Thyroid gland (tissue), 4 donors: Measurements from ENCODE around the gene GPRIN3. TPM values are rescaled to one million over a fixed set of nuclear protein-coding genes. Genes with fewer than 3 reads are reported as not detected.

Experiments used
- DNase-seq, 2 donors: peaks; one replicate each; pipeline ENCODE4 v3.0.0-alpha.2; 2019
- H3K27ac ChIP-seq, 3 donors: fragments of 200-600 bp; sonication (generic); 1 replicate in 2 of 3; 2 replicates in 1 of 3; pipeline ENCODE4 v1.5.1; 2016 to 2019; ENCODE audit warnings: mild to moderate bottlenecking in 1 of 3, moderate library complexity in 1 of 3
- H3K27me3 ChIP-seq: fragments of 200-600 bp; sonication (generic); one replicate; pipeline ENCODE4 v1.5.1; 2019
- H3K36me3 ChIP-seq, 2 donors: fragments of 200-600 bp; sonication (generic); one replicate each; pipeline ENCODE4 v1.5.1; 2016 to 2019
- H3K4me1 ChIP-seq, 2 donors: fragments of 200-600 bp; sonication (generic); one replicate each; pipeline ENCODE4 v1.5.1; 2017 to 2019
- H3K4me3 ChIP-seq, 3 donors: fragments of 200-600 bp; sonication (generic); replicated peaks in 1 of 3; 1 replicate in 2 of 3; 2 replicates in 1 of 3; pipeline ENCODE4 v1.5.1; 2016; ENCODE audit warnings: mild to moderate bottlenecking in 1 of 3
- H3K9me3 ChIP-seq: fragments of 200-600 bp; sonication (generic); one replicate; pipeline ENCODE4 v1.5.1; 2017
- POLR2A ChIP-seq, 2 donors: fragments of 450-650 bp; IDR thresholded peaks; one replicate each; pipeline ENCODE4 v1.6.1; 2017; ENCODE audit warnings: antibody characterized with exemption in 2 of 2, mild to moderate bottlenecking in 2 of 2, moderate library complexity in 1 of 2
- WGBS, 2 donors: methylation state at CpG; one replicate each; pipeline ENCODE4 v1.1.5; 2017; 5-methylcytosine and 5-hydroxymethylcytosine counted together
- intact Hi-C: fragments of 100-400 bp; cut with DNase I; formaldehyde crosslinking; loops from one replicate; pipeline ENCODE4 v1.15.1; 2023
- total RNA-seq, 4 donors: library from RNA; depleted of rRNA; stranded (reverse); fragments of >200 nt; gene quantifications; one replicate each; pipeline ENCODE4 v1.2.3, GENCODE V29; 2016
- TF ChIP-seq, protein P1 (sequence below), 6 experiments: fragments of 200-600 bp in 3 of 6; fragments of 450-650 bp in 3 of 6; sonication (generic) in 3 of 6; IDR thresholded peaks; one replicate each; pipeline ENCODE4 v1.5.1; 2016 to 2019; ENCODE audit warnings: antibody characterized with exemption in 6 of 6, mild to moderate bottlenecking in 2 of 6, inconsistent platforms in 1 of 6, moderate library complexity in 1 of 6

Gene GPRIN3
- total RNA-seq, 4 donors from 2014 or later = 1.2 to 7.5 (median 4.0) TPM

DNA sequence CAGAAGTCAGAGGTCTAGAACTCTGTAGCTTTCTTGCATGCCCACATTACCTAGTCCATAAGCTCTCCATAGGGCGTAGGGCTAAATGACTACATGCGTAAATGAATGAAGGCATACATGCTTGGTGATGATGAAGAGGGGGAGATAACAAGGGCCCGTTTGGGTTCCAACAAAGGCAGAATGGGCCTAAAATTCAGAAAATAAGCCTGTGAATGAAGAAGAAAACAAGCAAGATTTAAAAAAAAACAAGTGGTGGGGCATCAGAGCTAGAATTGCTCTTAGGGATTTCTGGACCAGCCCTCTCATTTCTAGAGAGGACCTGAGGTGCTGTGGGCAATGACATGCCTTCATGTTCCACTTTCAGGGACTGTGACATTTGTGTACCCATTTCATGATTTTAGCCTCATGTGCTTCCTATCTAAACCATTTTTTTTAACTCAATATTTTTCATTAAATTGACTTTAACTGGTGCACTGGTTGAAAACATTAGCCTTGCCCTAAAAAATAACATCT is 12.1 kb downstream of the GPRIN3 start:
- Histone ChIP-seq H3K9me3 (no peaks in the 10 kb centered on the region), H3K4me3 (no peak overlapping the region), H3K36me3 (no peaks in the 10 kb centered on the region), H3K27me3 (no peaks in the 10 kb centered on the region), H3K4me1 (no peaks in the 10 kb centered on the region), H3K27ac (no peak overlapping the region)
- 92 to 95% methylated on average over 3 of the region's 3 CpGs for WGBS, 2 donors
- DNase-seq = no peak
- TF ChIP-seq, protein P1, sequence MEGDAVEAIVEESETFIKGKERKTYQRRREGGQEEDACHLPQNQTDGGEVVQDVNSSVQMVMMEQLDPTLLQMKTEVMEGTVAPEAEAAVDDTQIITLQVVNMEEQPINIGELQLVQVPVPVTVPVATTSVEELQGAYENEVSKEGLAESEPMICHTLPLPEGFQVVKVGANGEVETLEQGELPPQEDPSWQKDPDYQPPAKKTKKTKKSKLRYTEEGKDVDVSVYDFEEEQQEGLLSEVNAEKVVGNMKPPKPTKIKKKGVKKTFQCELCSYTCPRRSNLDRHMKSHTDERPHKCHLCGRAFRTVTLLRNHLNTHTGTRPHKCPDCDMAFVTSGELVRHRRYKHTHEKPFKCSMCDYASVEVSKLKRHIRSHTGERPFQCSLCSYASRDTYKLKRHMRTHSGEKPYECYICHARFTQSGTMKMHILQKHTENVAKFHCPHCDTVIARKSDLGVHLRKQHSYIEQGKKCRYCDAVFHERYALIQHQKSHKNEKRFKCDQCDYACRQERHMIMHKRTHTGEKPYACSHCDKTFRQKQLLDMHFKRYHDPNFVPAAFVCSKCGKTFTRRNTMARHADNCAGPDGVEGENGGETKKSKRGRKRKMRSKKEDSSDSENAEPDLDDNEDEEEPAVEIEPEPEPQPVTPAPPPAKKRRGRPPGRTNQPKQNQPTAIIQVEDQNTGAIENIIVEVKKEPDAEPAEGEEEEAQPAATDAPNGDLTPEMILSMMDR (IDR thresholded peaks at IDR 0.05) = no peak
- no peak for TF ChIP-seq POLR2A (IDR thresholded peaks at IDR 0.05)
- intact Hi-C loops = no loop called here

DNA sequence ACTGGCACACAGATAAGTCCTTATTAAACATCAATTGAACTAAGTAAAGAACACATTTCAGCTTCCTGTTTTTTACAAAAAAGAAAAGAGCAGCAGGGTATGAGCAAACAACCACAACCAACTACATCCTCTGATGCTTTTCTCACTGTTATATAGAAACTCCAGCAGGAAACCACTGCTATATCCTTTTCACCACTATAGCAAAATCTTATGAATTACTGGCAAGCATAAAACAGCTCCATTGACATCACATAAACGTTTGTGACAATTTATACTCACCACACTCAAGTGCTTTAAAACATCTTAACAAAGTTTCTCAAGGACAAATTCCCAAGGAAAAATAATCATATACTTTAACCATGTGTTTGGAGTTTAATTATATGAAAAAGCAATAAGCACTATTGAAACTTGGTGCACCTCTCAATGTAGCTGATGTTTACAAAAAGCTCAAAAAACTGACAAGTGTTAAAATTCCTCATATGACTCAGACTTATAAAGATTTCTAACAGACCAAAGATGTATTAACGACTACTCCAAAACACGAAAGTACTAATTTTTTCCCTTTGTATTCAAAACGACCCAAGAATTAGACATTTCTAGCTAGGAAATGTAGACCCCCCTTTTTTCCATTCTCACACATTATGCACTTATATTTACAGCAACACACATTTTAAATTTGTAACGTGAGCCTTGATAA is 12.9 kb downstream of the GPRIN3 start:
- 71 to 72% methylated on average over 5 of the region's 5 CpGs for WGBS, 2 donors
- no peaks in the 10 kb centered on the region for H3K4me1 ChIP-seq
- TF ChIP-seq POLR2A (IDR thresholded peaks at IDR 0.05) = no peak
- TF ChIP-seq, protein P1 (IDR thresholded peaks at IDR 0.05) = no peak
- H3K4me3 ChIP-seq = no peak overlapping the region
- no peaks in the 10 kb centered on the region for H3K27me3 ChIP-seq
- intact Hi-C loops = no loop called here
- H3K27ac ChIP-seq = no peak overlapping the region
- H3K36me3 ChIP-seq = no peaks in the 10 kb centered on the region
- H3K9me3 ChIP-seq = no peaks in the 10 kb centered on the region
- no peak for DNase-seq

DNA sequence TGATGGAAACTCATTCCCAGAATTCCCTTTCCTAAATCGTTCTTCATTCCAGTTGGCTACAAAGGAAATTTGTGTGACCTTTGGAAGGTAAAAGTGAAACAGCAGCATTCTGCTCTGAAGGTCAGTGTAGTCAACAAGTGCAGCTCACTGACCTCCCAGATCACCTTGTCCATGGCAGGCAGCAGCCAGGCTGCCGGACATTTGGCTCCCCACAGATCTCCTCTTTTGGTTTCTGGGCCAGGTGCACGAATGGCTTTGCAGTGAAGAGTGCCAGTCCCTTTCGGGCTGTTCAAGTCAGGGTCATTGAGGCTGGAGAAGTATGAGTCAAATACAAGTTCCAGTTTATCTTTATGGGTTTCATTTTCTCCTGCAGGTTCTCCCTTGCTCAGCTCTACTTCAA is 14.3 kb downstream of the GPRIN3 start:
- no peaks in the 10 kb centered on the region for H3K27me3 ChIP-seq
- no peaks in the 10 kb centered on the region for H3K4me1 ChIP-seq
- no peaks in the 10 kb centered on the region for H3K9me3 ChIP-seq
- no peak overlapping the region for H3K4me3 ChIP-seq
- intact Hi-C loops = no loop called here
- DNase-seq = no peak
- no peaks in the 10 kb centered on the region for H3K36me3 ChIP-seq
- TF ChIP-seq, protein P1 (IDR thresholded peaks at IDR 0.05) = no peak
- TF ChIP-seq POLR2A (IDR thresholded peaks at IDR 0.05) = no peak
- WGBS, 2 donors = 88 to 92% methylated on average over 4 of the region's 4 CpGs
- H3K27ac ChIP-seq = no peak overlapping the region

DNA sequence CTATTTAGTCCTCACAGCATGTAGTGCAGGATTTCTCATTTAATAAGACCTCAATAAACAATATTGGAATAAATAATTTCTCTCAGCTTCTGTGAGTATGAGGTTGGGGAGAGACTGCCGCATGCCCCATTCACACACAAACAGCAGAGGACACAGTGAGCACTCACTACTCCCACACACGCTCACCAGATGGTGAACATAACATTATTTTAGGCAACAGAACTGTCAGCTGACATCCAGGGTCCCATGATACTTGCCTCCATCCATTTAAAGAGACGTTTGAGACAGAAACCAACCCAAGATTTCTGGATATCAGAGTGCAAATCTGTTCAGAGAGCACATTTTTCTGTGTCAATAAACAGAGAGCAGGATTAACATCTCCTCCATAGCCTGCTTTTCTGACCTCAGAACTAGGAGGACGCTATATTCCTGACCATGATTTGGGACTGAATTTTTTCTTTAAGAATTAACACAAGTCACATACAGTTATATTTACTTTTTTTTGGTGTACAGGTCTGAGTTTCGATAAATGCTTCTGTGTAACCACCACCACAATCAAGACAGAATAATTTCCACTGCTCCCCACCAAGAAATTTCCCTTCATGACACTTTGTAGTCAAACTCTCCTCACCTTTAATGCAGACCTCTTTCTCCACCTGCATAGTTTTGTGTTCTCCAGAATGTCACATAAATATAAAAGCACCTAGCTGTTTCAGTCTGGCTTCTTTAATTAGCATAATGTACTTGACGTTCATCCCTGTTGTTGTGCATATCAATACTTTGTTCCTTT is 16.7 kb downstream of the GPRIN3 start:
- WGBS, 2 donors = 74 to 79% methylated on average over 6 of the region's 6 CpGs
- no peak for DNase-seq
- H3K9me3 ChIP-seq = no peaks in the 10 kb centered on the region
- TF ChIP-seq, protein P1 (IDR thresholded peaks at IDR 0.05) = no peak
- no peaks in the 10 kb centered on the region for H3K27me3 ChIP-seq
- intact Hi-C loops = no loop called here
- H3K27ac ChIP-seq = no peak overlapping the region
- no peaks in the 10 kb centered on the region for H3K36me3 ChIP-seq
- H3K4me1 ChIP-seq = no peaks in the 10 kb centered on the region
- no peak overlapping the region for H3K4me3 ChIP-seq

DNA sequence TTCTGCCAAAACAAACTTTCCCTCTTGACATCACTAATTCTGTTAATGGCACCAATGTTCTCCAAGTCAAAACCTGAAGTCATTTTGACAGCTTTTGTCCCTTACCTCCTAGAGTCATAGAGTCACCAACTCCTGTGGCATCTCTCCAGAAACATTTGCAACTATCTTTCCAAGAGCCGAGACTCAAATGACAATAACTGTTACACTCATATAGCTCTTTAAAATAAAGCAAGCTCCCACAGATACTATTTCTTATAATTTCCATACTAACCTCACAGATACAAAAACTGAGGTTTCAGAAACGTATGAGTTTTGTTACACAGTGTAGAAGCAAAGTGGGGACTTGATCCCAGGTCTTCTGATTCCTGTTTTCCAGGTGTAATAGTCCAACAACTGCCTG is 18.3 kb downstream of the GPRIN3 start:
- WGBS, 2 donors = 89 to 90% methylated on average over 2 of the region's 2 CpGs
- intact Hi-C loops = no loop called here
- Histone ChIP-seq H3K36me3 (no peaks in the 10 kb centered on the region), H3K27me3 (no peaks in the 10 kb centered on the region), H3K4me1 (no peaks in the 10 kb centered on the region), H3K27ac (no peak overlapping the region), H3K9me3 (no peaks in the 10 kb centered on the region), H3K4me3 (no peak overlapping the region)
- DNase-seq = no peak
- TF ChIP-seq, protein P1 (IDR thresholded peaks at IDR 0.05) = no peak
- TF ChIP-seq POLR2A (IDR thresholded peaks at IDR 0.05) = no peak
